ENCODE data around the gene CTNNA1.
"Not testable (repeated sequence)": the region's sequence is repeated elsewhere in the genome, so short reads cannot be mapped to it uniquely, and the experiment has no call there.

The CTNNA1 gene

GRCh38 chr5:138914338-138914737 is 161.1 kb downstream of the CTNNA1 start:
- H3K27ac Mint-ChIP-seq = peak overlapping the region; percentile 14
- no peak overlapping the region for H3K4me3 Mint-ChIP-seq
- peaks cover 62% of the 10 kb centered on the region for H3K36me3 Mint-ChIP-seq (ENCODE audit: low read depth)
- H3K9me3 Mint-ChIP-seq = no peaks in the 10 kb centered on the region
- peaks cover 4% of the 10 kb centered on the region for H3K27me3 Mint-ChIP-seq (ENCODE audit: low read depth, poor library complexity)
- TF ChIP-seq, protein P1, sequence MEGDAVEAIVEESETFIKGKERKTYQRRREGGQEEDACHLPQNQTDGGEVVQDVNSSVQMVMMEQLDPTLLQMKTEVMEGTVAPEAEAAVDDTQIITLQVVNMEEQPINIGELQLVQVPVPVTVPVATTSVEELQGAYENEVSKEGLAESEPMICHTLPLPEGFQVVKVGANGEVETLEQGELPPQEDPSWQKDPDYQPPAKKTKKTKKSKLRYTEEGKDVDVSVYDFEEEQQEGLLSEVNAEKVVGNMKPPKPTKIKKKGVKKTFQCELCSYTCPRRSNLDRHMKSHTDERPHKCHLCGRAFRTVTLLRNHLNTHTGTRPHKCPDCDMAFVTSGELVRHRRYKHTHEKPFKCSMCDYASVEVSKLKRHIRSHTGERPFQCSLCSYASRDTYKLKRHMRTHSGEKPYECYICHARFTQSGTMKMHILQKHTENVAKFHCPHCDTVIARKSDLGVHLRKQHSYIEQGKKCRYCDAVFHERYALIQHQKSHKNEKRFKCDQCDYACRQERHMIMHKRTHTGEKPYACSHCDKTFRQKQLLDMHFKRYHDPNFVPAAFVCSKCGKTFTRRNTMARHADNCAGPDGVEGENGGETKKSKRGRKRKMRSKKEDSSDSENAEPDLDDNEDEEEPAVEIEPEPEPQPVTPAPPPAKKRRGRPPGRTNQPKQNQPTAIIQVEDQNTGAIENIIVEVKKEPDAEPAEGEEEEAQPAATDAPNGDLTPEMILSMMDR (IDR thresholded peaks at IDR 0.05) = no peak
- DNase-seq = no peak
- H3K4me1 Mint-ChIP-seq = peaks cover 24% of the 10 kb centered on the region

- H3K27ac Mint-ChIP-seq = no peak overlapping the region
- H3K9me3 Mint-ChIP-seq = no peaks in the 10 kb centered on the region
- no peak for DNase-seq
- H3K4me1 Mint-ChIP-seq = peaks cover 8% of the 10 kb centered on the region
- TF ChIP-seq, protein P1 (IDR thresholded peaks at IDR 0.05) = no peak
- peaks cover 4% of the 10 kb centered on the region for H3K27me3 Mint-ChIP-seq (ENCODE audit: low read depth, poor library complexity)
- H3K36me3 Mint-ChIP-seq (ENCODE audit: low read depth) = peaks cover 51% of the 10 kb centered on the region
- no peak overlapping the region for H3K4me3 Mint-ChIP-seq
Measured at GRCh38 chr5:138918686-138919085, 165.5 kb downstream of the CTNNA1 start.

GRCh38 chr5:138920181-138920580 is 167.0 kb downstream of the CTNNA1 start:
- peaks cover 43% of the 10 kb centered on the region for H3K36me3 Mint-ChIP-seq (ENCODE audit: low read depth)
- DNase-seq = no peak
- H3K27me3 Mint-ChIP-seq (ENCODE audit: low read depth, poor library complexity) = peaks cover 4% of the 10 kb centered on the region
- H3K4me3 Mint-ChIP-seq = no peak overlapping the region
- H3K4me1 Mint-ChIP-seq = peaks cover 8% of the 10 kb centered on the region
- no peaks in the 10 kb centered on the region for H3K9me3 Mint-ChIP-seq
- H3K27ac Mint-ChIP-seq = peak overlapping the region; percentile 54
- TF ChIP-seq, protein P1 (IDR thresholded peaks at IDR 0.05) = no peak

- H3K27ac Mint-ChIP-seq; H3K27me3 Mint-ChIP-seq (ENCODE audit: low read depth, poor library complexity); H3K9me3 Mint-ChIP-seq; DNase-seq; H3K4me3 Mint-ChIP-seq; H3K4me1 Mint-ChIP-seq: not testable (repeated sequence)
- H3K36me3 Mint-ChIP-seq (ENCODE audit: low read depth) = peaks cover 43% of the 10 kb centered on the region
Measured at GRCh38 chr5:138921362-138921761, 168.1 kb downstream of the CTNNA1 start.

- peak overlapping the region; percentile 88 for H3K27ac Mint-ChIP-seq
- peaks cover 54% of the 10 kb centered on the region for H3K36me3 Mint-ChIP-seq (ENCODE audit: low read depth)
- no peak overlapping the region for H3K4me3 Mint-ChIP-seq
Measured at GRCh38 chr5:138922494-138922893, 169.3 kb downstream of the CTNNA1 start.

GRCh38 chr5:138925090-138925635 is 171.9 kb downstream of the CTNNA1 start:
- no peak overlapping the region for H3K4me3 Mint-ChIP-seq
- peaks cover 62% of the 10 kb centered on the region for H3K36me3 Mint-ChIP-seq (ENCODE audit: low read depth)
- no peak overlapping the region for H3K27ac Mint-ChIP-seq
- TF ChIP-seq, protein P1 (IDR thresholded peaks at IDR 0.05) = no peak
- no peaks in the 10 kb centered on the region for H3K27me3 Mint-ChIP-seq (ENCODE audit: low read depth, poor library complexity)
- H3K4me1 Mint-ChIP-seq = peaks cover 8% of the 10 kb centered on the region
- DNase-seq = no peak
- no peaks in the 10 kb centered on the region for H3K9me3 Mint-ChIP-seq

More at GRCh38 chr5:138922494-138922893, 169.3 kb downstream of the CTNNA1 start:
- Mint-ChIP-seq H3K27me3 (ENCODE audit: low read depth, poor library complexity) (no peaks in the 10 kb centered on the region), H3K4me1 (peaks cover 8% of the 10 kb centered on the region), H3K9me3 (no peaks in the 10 kb centered on the region)
- TF ChIP-seq, protein P1 (IDR thresholded peaks at IDR 0.05) = no peak
- no peak for DNase-seq
